DND-41 (cell line): ENCODE measurements around the gene CLASP1.

Source experiments
- CTCF ChIP-seq: IDR thresholded peaks from 2 replicates; pipeline ENCODE4 v1.5.1; 2012; ENCODE audit warnings: borderline replicate concordance, low read length, moderate library complexity, mild to moderate bottlenecking; ENCODE audit not compliant: poor library complexity, severe bottlenecking; ENCODE audit errors: extremely low read depth
- EZH2 ChIP-seq: IDR thresholded peaks from 3 replicates; pipeline ENCODE4 v1.6.1; 2012; ENCODE audit warnings: borderline replicate concordance, low read depth, mild to moderate bottlenecking, moderate library complexity, low read length, inconsistent platforms; ENCODE audit not compliant: severe bottlenecking

- TF ChIP-seq CTCF (no peak), EZH2 (no peak)
Measured at GRCh38 chr2:121418494-121419058, 230.7 kb downstream of the CLASP1 start.
